IPS-NIHi7 (cell line): ENCODE measurements around the gene SH3BGRL2.
"Not testable (repeated sequence)": the region's sequence is repeated elsewhere in the genome, so short reads cannot be mapped to it uniquely, and the experiment has no call there.

ENCODE experiments used
- DNase-seq: peaks from one replicate; pipeline ENCODE4 v3.0.0; 2012; ENCODE audit warnings: mixed read lengths; ENCODE audit errors: extremely low spot score

SH3BGRL2 gene

GRCh38 chr6:79745282-79745681 lies 114.2 kb downstream of the SH3BGRL2 start:
- not testable (repeated sequence) for DNase-seq

GRCh38 chr6:79746325-79746724 lies 115.2 kb downstream of the SH3BGRL2 start:
- DNase-seq: not testable (repeated sequence)

DNA sequence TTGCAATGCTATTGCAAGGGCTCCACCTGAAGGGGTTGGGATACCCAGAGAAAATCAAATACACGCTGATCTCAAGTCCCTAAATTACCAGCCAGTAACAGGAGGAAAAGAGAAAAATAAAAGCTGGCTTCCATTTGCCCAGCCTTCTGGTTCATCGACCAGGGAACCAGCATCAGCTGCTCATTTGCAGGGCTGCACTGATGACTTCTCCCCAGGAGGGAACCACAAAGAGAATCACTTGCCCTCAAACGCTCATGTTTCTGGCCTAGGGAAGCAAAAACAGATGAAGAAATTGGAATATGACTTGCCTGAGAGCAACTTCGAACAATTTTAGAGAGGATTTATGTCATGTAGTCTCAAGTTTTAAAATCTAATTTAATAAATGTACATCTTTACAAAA lies 119.7 kb downstream of the SH3BGRL2 start:
- peak; percentile 27 for DNase-seq
